ENCODE results near the gene ZNF473. TPM values are rescaled to one million over a fixed set of nuclear protein-coding genes. Genes with fewer than 3 reads are reported as not detected.

Gene ZNF473
- total and polyA plus RNA-seq, 2 donors (not counting 1 experiment from before 2014, with no cell fraction given) = 5.5 to 9.8 TPM

- Histone ChIP-seq H3K79me2 (ENCODE audit: control insufficient read depth, insufficient read depth, low read length) (peaks cover 8% of the 10 kb centered on the region), H3K27me3 (replicated peaks in 1 of 4; ENCODE audit: control extremely low read depth in 1 of 4, control insufficient read depth in 3 of 4, insufficient read depth in 4 of 4, low read length in 3 of 4) (no peaks in the 10 kb centered on the region), H3K4me3 (ENCODE audit: control extremely low read depth in 1 of 5, extremely low read depth in 1 of 5, insufficient read depth in 1 of 5, low read depth in 2 of 5, low read length in 4 of 5) (no peak overlapping the region), H3K36me3 (replicated peaks in 1 of 2; ENCODE audit: control extremely low read depth in 1 of 2, control insufficient read depth in 1 of 2, extremely low read depth in 1 of 2, insufficient read depth in 2 of 2, low read length in 1 of 2) (peaks cover 1 to 67% of the 10 kb centered on the region in 2 experiments), H3K9me3 (ENCODE audit: control extremely low read depth in 1 of 3, control insufficient read depth in 2 of 3, insufficient read depth in 1 of 3, low read length in 2 of 3) (no peaks in the 10 kb centered on the region), H3K4me1 (ENCODE audit: control insufficient read depth in 2 of 2, insufficient read depth in 2 of 2, low read length in 2 of 2) (no peaks in the 10 kb centered on the region), H2AFZ (ENCODE audit: insufficient read depth, low read depth, low read length, poor library complexity, severe bottlenecking) (no peak overlapping the region), H3K4me2 (replicated peaks; ENCODE audit: low read depth, low read length, poor library complexity, severe bottlenecking) (no peak overlapping the region), H3K27ac (ENCODE audit: low read length in 2 of 2) (no peak overlapping the region), H4K20me1 (ENCODE audit: control insufficient read depth, insufficient read depth, low read length, poor library complexity, severe bottlenecking) (peaks cover 25% of the 10 kb centered on the region), H3K9ac (ENCODE audit: low read length) (no peak overlapping the region)
- TF ChIP-seq CTCF (IDR thresholded peaks at IDR 0.05) (no peak), EZH2 (IDR thresholded peaks at IDR 0.05; ENCODE audit: borderline replicate concordance, insufficient read depth, low read depth, low read length, poor library complexity, severe bottlenecking) (no peak)
- 100% methylated on average over 5 of the region's 10 CpGs for WGBS (ENCODE audit: insufficient coverage)
- ATAC-seq (ENCODE audit: low read depth) (no peak), DNase-seq (no peak)
- no peaks in the 10 kb centered on the region for H3K9me3 Mint-ChIP-seq (ENCODE audit: insufficient read depth)
- peaks cover 2% of the 10 kb centered on the region for H3K4me1 Mint-ChIP-seq
- no peaks in the 10 kb centered on the region for H3K27me3 Mint-ChIP-seq
- POLR2A ChIA-PET = no interaction called here
- H3K27ac Mint-ChIP-seq = no peak overlapping the region
- no peak overlapping the region for H3K4me3 Mint-ChIP-seq
- CTCF ChIA-PET = no interaction called here
- intact Hi-C loops (cut with micrococcal nuclease) = no loop called here
These were observed 18.6 kb upstream of the ZNF473 start for GRCh38 chr19:50007170-50007569.

- H3K9ac ChIP-seq (ENCODE audit: low read length) = no peak overlapping the region
- no peak for ATAC-seq (ENCODE audit: low read depth)
- no peak overlapping the region for H3K27ac ChIP-seq (ENCODE audit: low read length in 2 of 2)
- no peak for DNase-seq
- no peak for TF ChIP-seq CTCF (IDR thresholded peaks at IDR 0.05)
- no peak for TF ChIP-seq EZH2 (IDR thresholded peaks at IDR 0.05; ENCODE audit: borderline replicate concordance, insufficient read depth, low read depth, low read length, poor library complexity, severe bottlenecking)
- H3K4me2 ChIP-seq (replicated peaks; ENCODE audit: low read depth, low read length, poor library complexity, severe bottlenecking) = no peak overlapping the region
- intact Hi-C loops (cut with micrococcal nuclease) = no loop called here
- H3K79me2 ChIP-seq (ENCODE audit: control insufficient read depth, insufficient read depth, low read length) = peaks cover 8% of the 10 kb centered on the region
- WGBS (ENCODE audit: insufficient coverage) = 100% methylated on average over 1 of the region's 2 CpGs
- ChIA-PET POLR2A (no interaction called here), CTCF (no interaction called here)
- peaks cover 30% of the 10 kb centered on the region for H4K20me1 ChIP-seq (ENCODE audit: control insufficient read depth, insufficient read depth, low read length, poor library complexity, severe bottlenecking)
- peaks cover 0 to 63% of the 10 kb centered on the region in 2 experiments for H3K36me3 ChIP-seq (replicated peaks in 1 of 2; ENCODE audit: control extremely low read depth in 1 of 2, control insufficient read depth in 1 of 2, extremely low read depth in 1 of 2, insufficient read depth in 2 of 2, low read length in 1 of 2)
- no peak overlapping the region for H3K27ac Mint-ChIP-seq
- H3K27me3 ChIP-seq (replicated peaks in 1 of 4; ENCODE audit: control extremely low read depth in 1 of 4, control insufficient read depth in 3 of 4, insufficient read depth in 4 of 4, low read length in 3 of 4) = no peaks in the 10 kb centered on the region
- no peaks in the 10 kb centered on the region for H3K4me1 ChIP-seq (ENCODE audit: control insufficient read depth in 2 of 2, insufficient read depth in 2 of 2, low read length in 2 of 2)
- no peak overlapping the region for H2AFZ ChIP-seq (ENCODE audit: insufficient read depth, low read depth, low read length, poor library complexity, severe bottlenecking)
- peaks cover 2% of the 10 kb centered on the region for H3K4me1 Mint-ChIP-seq
- H3K4me3 ChIP-seq (ENCODE audit: control extremely low read depth in 1 of 5, extremely low read depth in 1 of 5, insufficient read depth in 1 of 5, low read depth in 2 of 5, low read length in 4 of 5) = no peak overlapping the region
- no peak overlapping the region for H3K4me3 Mint-ChIP-seq
- no peaks in the 10 kb centered on the region for H3K27me3 Mint-ChIP-seq
- H3K9me3 Mint-ChIP-seq (ENCODE audit: insufficient read depth) = no peaks in the 10 kb centered on the region
- no peaks in the 10 kb centered on the region for H3K9me3 ChIP-seq (ENCODE audit: control extremely low read depth in 1 of 3, control insufficient read depth in 2 of 3, insufficient read depth in 1 of 3, low read length in 2 of 3)
These were observed 17.9 kb upstream of the ZNF473 start for GRCh38 chr19:50007947-50008346.

All from B cell (primary cell).